B cell (primary cell): ENCODE data around the gene ZNF182. TPM values are rescaled to one million over a fixed set of nuclear protein-coding genes. Genes with fewer than 3 reads are reported as not detected.
"Not testable (repeated sequence)": the region's sequence is repeated elsewhere in the genome, so short reads cannot be mapped to it uniquely, and the experiment has no call there.

Experiments
- ATAC-seq: fragments of 200-7000 bp; cut with Tn5 transposase; one replicate; pipeline ENCODE4 v1.10.0; 2021; ENCODE audit warnings: low read depth, mild to moderate bottlenecking, moderate number of reproducible peaks, moderate library complexity
- CTCF ChIA-PET: fragments of 350-600 bp; sonication (Branson Sonifier 250); formaldehyde crosslinking; loops from one replicate; lab custom pipeline; 2021; ENCODE audit warnings: antibody characterized with exemption, inconsistent platforms; lab: Charles Lee
- POLR2A ChIA-PET: fragments of 350-600 bp; sonication (Branson Sonifier 250); formaldehyde crosslinking; loops from one replicate; lab custom pipeline; 2021; ENCODE audit warnings: antibody characterized with exemption; lab: Charles Lee
- DNase-seq: peaks from one replicate; pipeline ENCODE4 v3.0.0; 2013
- H2AFZ ChIP-seq: 2 replicates; pipeline ENCODE4 v1.6.1; 2012; ENCODE audit warnings: mild to moderate bottlenecking, low read depth, low read length; ENCODE audit not compliant: insufficient read depth, poor library complexity, severe bottlenecking
- H3K27ac ChIP-seq, 2 donors: 1 replicate in 1 of 2; 2 replicates in 1 of 2; pipeline ENCODE4 v1.5.1; 2012 to 2013; ENCODE audit warnings: low read length in 2 of 2, mild to moderate bottlenecking in 2 of 2, moderate library complexity in 1 of 2
- H3K27me3 ChIP-seq, 4 experiments: fragments of 200-600 bp in 1 of 4; sonication (generic) in 1 of 4; replicated peaks in 1 of 4; 1 replicate in 2 of 4; 2 replicates in 2 of 4; pipeline versions ENCODE4 v1.6.1 to v1.7.0; 2013 to 2016; ENCODE audit warnings: low read length in 3 of 4, mild to moderate bottlenecking in 2 of 4, mixed read lengths in 1 of 4, moderate library complexity in 1 of 4; ENCODE audit not compliant: insufficient read depth in 4 of 4, control insufficient read depth in 3 of 4; ENCODE audit errors: control extremely low read depth in 1 of 4
- H3K36me3 ChIP-seq, 2 experiments: replicated peaks in 1 of 2; 1 replicate in 1 of 2; 2 replicates in 1 of 2; pipeline versions ENCODE4 v1.6.1 to v1.7.1; 2013; ENCODE audit warnings: low read length in 1 of 2; ENCODE audit not compliant: insufficient read depth in 2 of 2, control insufficient read depth in 1 of 2; ENCODE audit errors: control extremely low read depth in 1 of 2, extremely low read depth in 1 of 2
- H3K4me1 ChIP-seq, 2 donors: fragments of 200-600 bp in 1 of 2; sonication (generic) in 1 of 2; 1 replicate in 1 of 2; 2 replicates in 1 of 2; pipeline versions ENCODE4 v1.5.1 to v1.6.1; 2013 to 2017; ENCODE audit warnings: low read length in 2 of 2; ENCODE audit not compliant: control insufficient read depth in 2 of 2, insufficient read depth in 2 of 2
- H3K4me2 ChIP-seq: replicated peaks from 2 replicates; pipeline ENCODE3; 2012; ENCODE audit warnings: mild to moderate bottlenecking, low read depth, low read length; ENCODE audit not compliant: poor library complexity, severe bottlenecking
- H3K4me3 ChIP-seq, 5 experiments: fragments of 200-600 bp in 1 of 5; sonication (generic) in 1 of 5; 1 replicate in 3 of 5; 2 replicates in 2 of 5; pipeline versions ENCODE4 v1.5.1 to v1.7.0; 2011 to 2016; ENCODE audit warnings: low read length in 4 of 5, mild to moderate bottlenecking in 4 of 5, low read depth in 2 of 5, control low read depth in 1 of 5, moderate library complexity in 1 of 5; ENCODE audit not compliant: insufficient read depth in 1 of 5; ENCODE audit errors: control extremely low read depth in 1 of 5, extremely low read depth in 1 of 5
- H3K79me2 ChIP-seq: fragments of 200-600 bp; sonication (generic); one replicate; pipeline ENCODE4 v1.6.0; 2016; ENCODE audit warnings: low read length; ENCODE audit not compliant: control insufficient read depth, insufficient read depth
- H3K9ac ChIP-seq: fragments of 200-600 bp; sonication (generic); 2 replicates; pipeline ENCODE4 v1.6.1; 2017; ENCODE audit warnings: mild to moderate bottlenecking, low read length, moderate library complexity
- H3K9me3 ChIP-seq, 3 donors: one replicate each; pipeline versions ENCODE4 v1.6.1 to v1.7.1; 2013; ENCODE audit warnings: low read length in 2 of 3; ENCODE audit not compliant: control insufficient read depth in 2 of 3, insufficient read depth in 1 of 3; ENCODE audit errors: control extremely low read depth in 1 of 3
- H4K20me1 ChIP-seq: 2 replicates; pipeline ENCODE4 v1.6.0; 2012; ENCODE audit warnings: mild to moderate bottlenecking, low read length; ENCODE audit not compliant: insufficient read depth, control insufficient read depth, poor library complexity, severe bottlenecking
- H3K27ac Mint-ChIP-seq: one replicate; pipeline ENCODE4 v1.8.0; 2021; ENCODE audit warnings: mixed read lengths
- H3K27me3 Mint-ChIP-seq: one replicate; pipeline ENCODE4 v1.8.0; 2021; ENCODE audit warnings: mixed read lengths
- H3K4me1 Mint-ChIP-seq: one replicate; pipeline ENCODE4 v1.8.0; 2021; ENCODE audit warnings: mixed read lengths
- H3K4me3 Mint-ChIP-seq: one replicate; pipeline ENCODE4 v1.8.0; 2021; ENCODE audit warnings: mixed read lengths
- H3K9me3 Mint-ChIP-seq: one replicate; pipeline ENCODE4 v1.8.0; 2022; ENCODE audit warnings: mixed read lengths; ENCODE audit not compliant: insufficient read depth
- EZH2 ChIP-seq: IDR thresholded peaks from 2 replicates; pipeline ENCODE4 v1.6.1; 2012; ENCODE audit warnings: borderline replicate concordance, low read depth, mild to moderate bottlenecking, moderate library complexity, low read length; ENCODE audit not compliant: insufficient read depth, poor library complexity, severe bottlenecking
- WGBS: methylation state at CpG from one replicate; pipeline ENCODE4 v1.1.5; 2013; ENCODE audit warnings: missing lambda C conversion rate; ENCODE audit not compliant: insufficient coverage; 5-methylcytosine and 5-hydroxymethylcytosine counted together
- intact Hi-C: fragments of 100-400 bp; cut with micrococcal nuclease; formaldehyde crosslinking; loops from one replicate; pipeline ENCODE4 v1.10.0; 2022
- polyA plus RNA-seq: library from polyadenylated mRNA; depleted of rRNA; stranded (reverse); fragments of >200 nt; gene quantifications from 2 replicates; pipeline ENCODE4 v1.2.3, GENCODE V29; 2012
- total RNA-seq, 2 donors: library from RNA; stranded (reverse); fragments of 120-200 nt in 1 of 2; gene quantifications; 1 replicate in 1 of 2; 2 replicates in 1 of 2; pipeline versions ENCODE4 v1.2.3 to v1.2.4, GENCODE V29; 2013 to 2022
- TF ChIP-seq, protein P1 (sequence below): fragments of 200-600 bp; IDR thresholded peaks from one replicate; pipeline ENCODE4 v1.8.0; 2022; ENCODE audit warnings: antibody characterized with exemption, mild to moderate bottlenecking

Gene ZNF182
- total and polyA plus RNA-seq, 2 donors (not counting 1 experiment from before 2014, with no cell fraction given), result 4.0 to 12.6 TPM

DNA sequence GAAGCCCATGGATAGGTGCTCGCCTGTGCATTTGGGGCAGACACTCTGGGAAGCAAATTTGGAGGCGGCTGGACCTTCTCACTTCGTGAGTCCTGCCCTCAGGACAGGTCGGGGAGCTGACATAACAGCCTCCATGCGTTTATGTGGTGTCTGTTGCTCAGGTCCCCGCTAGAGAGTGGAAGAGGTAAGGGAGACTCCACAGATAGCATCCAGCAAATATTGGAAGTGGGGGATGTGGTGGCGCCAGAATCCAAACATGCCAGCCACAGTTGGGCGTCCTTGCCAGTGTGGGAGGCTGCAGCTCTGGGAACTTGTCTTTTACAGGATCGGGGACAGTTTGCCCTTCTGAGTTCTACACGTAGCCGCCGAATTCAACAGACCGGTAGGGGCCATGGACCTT, 47.8 kb downstream of the ZNF182 start:
- Histone ChIP-seq H2AFZ (no peak overlapping the region), H3K79me2 (no peaks in the 10 kb centered on the region), H3K4me1 (peaks cover 4 to 8% of the 10 kb centered on the region in 2 donors), H3K4me2 (no peak overlapping the region), H3K9ac (no peak overlapping the region), H3K9me3 (no peaks in the 10 kb centered on the region), H4K20me1 (no peaks in the 10 kb centered on the region), H3K27me3 (no peaks in the 10 kb centered on the region), H3K4me3 (no peak overlapping the region), H3K27ac (no peak overlapping the region), H3K36me3 (no peaks in the 10 kb centered on the region)
- no peak for ATAC-seq
- peaks cover 9% of the 10 kb centered on the region for H3K4me1 Mint-ChIP-seq
- ChIA-PET CTCF (no interaction called here), POLR2A (no interaction called here)
- H3K27ac Mint-ChIP-seq, result no peak overlapping the region
- 91% methylated on average over 6 of the region's 13 CpGs for WGBS
- no peak for DNase-seq
- H3K9me3 Mint-ChIP-seq, result peaks cover 2% of the 10 kb centered on the region
- TF ChIP-seq, protein P1, sequence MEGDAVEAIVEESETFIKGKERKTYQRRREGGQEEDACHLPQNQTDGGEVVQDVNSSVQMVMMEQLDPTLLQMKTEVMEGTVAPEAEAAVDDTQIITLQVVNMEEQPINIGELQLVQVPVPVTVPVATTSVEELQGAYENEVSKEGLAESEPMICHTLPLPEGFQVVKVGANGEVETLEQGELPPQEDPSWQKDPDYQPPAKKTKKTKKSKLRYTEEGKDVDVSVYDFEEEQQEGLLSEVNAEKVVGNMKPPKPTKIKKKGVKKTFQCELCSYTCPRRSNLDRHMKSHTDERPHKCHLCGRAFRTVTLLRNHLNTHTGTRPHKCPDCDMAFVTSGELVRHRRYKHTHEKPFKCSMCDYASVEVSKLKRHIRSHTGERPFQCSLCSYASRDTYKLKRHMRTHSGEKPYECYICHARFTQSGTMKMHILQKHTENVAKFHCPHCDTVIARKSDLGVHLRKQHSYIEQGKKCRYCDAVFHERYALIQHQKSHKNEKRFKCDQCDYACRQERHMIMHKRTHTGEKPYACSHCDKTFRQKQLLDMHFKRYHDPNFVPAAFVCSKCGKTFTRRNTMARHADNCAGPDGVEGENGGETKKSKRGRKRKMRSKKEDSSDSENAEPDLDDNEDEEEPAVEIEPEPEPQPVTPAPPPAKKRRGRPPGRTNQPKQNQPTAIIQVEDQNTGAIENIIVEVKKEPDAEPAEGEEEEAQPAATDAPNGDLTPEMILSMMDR, result no peak
- no peak for TF ChIP-seq EZH2
- no peak overlapping the region for H3K4me3 Mint-ChIP-seq
- H3K27me3 Mint-ChIP-seq, result no peaks in the 10 kb centered on the region
- intact Hi-C loops, result no loop called here

DNA sequence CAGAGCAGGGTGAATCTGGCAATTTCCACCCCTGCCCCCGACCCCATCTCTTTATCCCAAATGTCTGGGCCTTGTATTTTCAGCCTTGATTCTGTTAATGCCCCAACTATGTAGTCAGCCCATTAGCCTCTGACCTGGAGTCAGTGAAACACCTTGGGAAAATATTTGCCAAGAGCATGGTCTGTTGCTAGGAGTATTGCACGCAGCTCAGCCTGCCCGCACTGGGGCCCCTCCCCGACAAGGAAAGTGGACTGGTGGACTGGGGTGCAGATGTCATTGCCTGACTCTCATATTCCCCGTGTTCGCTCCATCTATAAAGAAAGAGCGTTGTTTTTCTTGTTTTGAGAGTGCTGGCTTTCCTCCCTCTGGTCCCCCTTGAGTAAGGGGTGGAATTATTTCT, 48.5 kb downstream of the ZNF182 start:
- H3K4me3 ChIP-seq, H3K27ac Mint-ChIP-seq, H3K4me1 ChIP-seq, H3K36me3 ChIP-seq, H3K27me3 ChIP-seq, H3K9me3 Mint-ChIP-seq, H3K4me3 Mint-ChIP-seq, H3K27me3 Mint-ChIP-seq, H3K4me1 Mint-ChIP-seq, ATAC-seq, H4K20me1 ChIP-seq, H2AFZ ChIP-seq, intact Hi-C loops, DNase-seq, H3K9ac ChIP-seq, POLR2A ChIA-PET, H3K4me2 ChIP-seq, H3K79me2 ChIP-seq, H3K27ac ChIP-seq, H3K9me3 ChIP-seq, CTCF ChIA-PET: not testable (repeated sequence)
- 88% methylated on average over 3 of the region's 7 CpGs for WGBS
